ENCODE results near the gene GGCX. TPM values are rescaled to one million over a fixed set of nuclear protein-coding genes. Genes with fewer than 3 reads are reported as not detected.

The GGCX gene
- total and polyA plus RNA-seq, 2 of the 13 experiments (the other 11 are each of a cell fraction or from before 2014, with no cell fraction given), result 72.5 to 103 TPM

- peak; percentile 35; the same call in 1 of the 2 replicates for TF ChIP-seq TBX3 (IDR thresholded peaks at IDR 0.05; ENCODE audit: borderline replicate concordance)
- TF ChIP-seq HES4 (CRISPR knock-in tag; IDR thresholded peaks at IDR 0.05; ENCODE audit: borderline replicate concordance), result peak; percentile 55; the same call in 1 of the 2 replicates
- no peak for TF ChIP-seq MAZ (IDR thresholded peaks at IDR 0.05; ENCODE audit: borderline replicate concordance, low read depth, low read length)
- TF ChIP-seq MAZ (CRISPR knock-in tag; IDR thresholded peaks at IDR 0.05; ENCODE audit: low read depth), result peak; percentile 88
- TF ChIP-seq ZNF790 (CRISPR knock-in tag; IDR thresholded peaks at IDR 0.05; ENCODE audit: borderline replicate concordance), result no peak
- peak; percentile 44; the same call in 1 of the 2 replicates for TF ChIP-seq ZBTB2 (CRISPR knock-in tag; IDR thresholded peaks at IDR 0.05; ENCODE audit: low read depth)
- peak; percentile 83; the same call in 1 of the 2 replicates for TF ChIP-seq ZSCAN31 (CRISPR knock-in tag; IDR thresholded peaks at IDR 0.05; ENCODE audit: low read depth)
- TF ChIP-seq ZNF546 (CRISPR knock-in tag; conservative IDR thresholded peaks at IDR 0.05), result peak; percentile 66; the same call in 1 of the 2 replicates
- no peak for TF ChIP-seq ZNF563 (CRISPR knock-in tag; IDR thresholded peaks at IDR 0.05)
- peak; percentile 93 for TF ChIP-seq THAP9 (CRISPR knock-in tag; IDR thresholded peaks at IDR 0.05; ENCODE audit: borderline replicate concordance)
- TF ChIP-seq, protein P1, sequence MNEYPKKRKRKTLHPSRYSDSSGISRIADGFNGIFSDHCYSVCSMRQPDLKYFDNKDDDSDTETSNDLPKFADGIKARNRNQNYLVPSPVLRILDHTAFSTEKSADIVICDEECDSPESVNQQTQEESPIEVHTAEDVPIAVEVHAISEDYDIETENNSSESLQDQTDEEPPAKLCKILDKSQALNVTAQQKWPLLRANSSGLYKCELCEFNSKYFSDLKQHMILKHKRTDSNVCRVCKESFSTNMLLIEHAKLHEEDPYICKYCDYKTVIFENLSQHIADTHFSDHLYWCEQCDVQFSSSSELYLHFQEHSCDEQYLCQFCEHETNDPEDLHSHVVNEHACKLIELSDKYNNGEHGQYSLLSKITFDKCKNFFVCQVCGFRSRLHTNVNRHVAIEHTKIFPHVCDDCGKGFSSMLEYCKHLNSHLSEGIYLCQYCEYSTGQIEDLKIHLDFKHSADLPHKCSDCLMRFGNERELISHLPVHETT (CRISPR knock-in tag; conservative IDR thresholded peaks at IDR 0.05), result no peak; the same call in 1 of the 2 replicates
- peak; percentile 81 for TF ChIP-seq CCDC6 (CRISPR knock-in tag; IDR thresholded peaks at IDR 0.05)
- peak; percentile 17; the same call in 1 of the 2 replicates for TF ChIP-seq SMAD1 (CRISPR knock-in tag; IDR thresholded peaks at IDR 0.05; ENCODE audit: borderline replicate concordance, low read depth)
- no peak for TF ChIP-seq ZSCAN5A (CRISPR knock-in tag; IDR thresholded peaks at IDR 0.05; ENCODE audit: borderline replicate concordance)
- TF ChIP-seq ZNF616 (CRISPR knock-in tag; IDR thresholded peaks at IDR 0.05; ENCODE audit: low read depth), result no peak; the same call in 1 of the 2 replicates
- TF ChIP-seq ZNF605 (CRISPR knock-in tag; IDR thresholded peaks at IDR 0.05), result peak; percentile 98
- TF ChIP-seq REXO4 (CRISPR knock-in tag; IDR thresholded peaks at IDR 0.05; ENCODE audit: borderline replicate concordance), result no peak
- TF ChIP-seq FIP1L1 (IDR thresholded peaks at IDR 0.05; ENCODE audit: borderline replicate concordance, insufficient read depth, low read depth, low read length), result 0 out of 2 replicates have a peak, but pooled peaks have one; percentile 44
Measured at GRCh38 chr2:85595301-85596025, 34.2 kb upstream of the GGCX start, which contains the start of gene RNF181 (continued).

Data from HepG2 (cell line).